GM21576 (cell line): ENCODE measurements around the gene TP63.

Experiments used
- ATAC-seq: cut with Tn5 transposase; IDR thresholded peaks from one replicate; pipeline ENCODE4 v1.9.1; 2021; ENCODE audit warnings: mild to moderate bottlenecking, moderate library complexity; ENCODE audit not compliant: unreplicated experiment

Gene TP63

DNA sequence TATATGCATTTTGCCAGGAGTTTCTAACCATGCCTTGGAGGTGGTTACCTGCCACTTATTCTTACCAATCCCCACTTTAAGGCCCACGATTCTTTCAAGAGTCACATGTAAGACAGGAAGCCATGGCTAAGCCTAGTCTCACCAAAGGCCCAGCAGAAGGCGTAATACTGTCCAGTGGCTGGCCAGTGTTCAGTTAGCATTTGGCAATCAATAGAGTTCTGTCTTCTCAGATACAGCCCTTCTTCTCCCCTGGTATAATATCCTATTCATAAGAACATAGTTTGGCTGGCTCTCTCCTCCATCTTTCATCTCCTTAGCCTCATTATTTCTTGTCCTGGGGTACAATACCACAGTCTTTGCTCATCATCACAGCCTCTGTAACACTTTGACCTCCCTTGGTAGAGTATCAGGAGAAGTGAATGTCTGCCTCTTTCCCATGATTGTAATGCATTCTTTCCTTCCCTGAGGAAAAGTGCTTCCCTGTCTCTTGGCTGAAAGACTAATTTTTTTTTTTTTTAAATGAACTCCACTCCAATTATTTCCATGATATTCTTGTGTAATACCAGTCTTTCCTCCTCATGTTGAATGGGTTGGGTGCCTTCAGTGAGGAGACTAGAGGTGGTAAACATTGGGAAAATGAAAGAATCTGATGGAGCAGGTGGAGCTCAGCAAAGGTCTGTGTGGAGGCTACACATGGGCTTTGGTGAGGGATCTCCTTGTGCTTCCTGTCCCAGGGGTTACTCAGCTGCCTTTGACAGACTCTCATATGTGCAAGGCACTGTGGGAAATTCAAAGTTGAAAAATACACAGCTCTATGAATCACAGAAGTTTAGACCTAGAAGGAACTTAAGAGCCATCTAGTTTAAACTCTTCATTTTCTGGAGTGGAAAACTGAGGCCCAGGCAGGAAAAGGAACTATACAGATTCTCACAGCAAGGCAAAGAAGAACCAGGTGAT, 271.3 kb downstream of the TP63 start:
- no peak for ATAC-seq

DNA sequence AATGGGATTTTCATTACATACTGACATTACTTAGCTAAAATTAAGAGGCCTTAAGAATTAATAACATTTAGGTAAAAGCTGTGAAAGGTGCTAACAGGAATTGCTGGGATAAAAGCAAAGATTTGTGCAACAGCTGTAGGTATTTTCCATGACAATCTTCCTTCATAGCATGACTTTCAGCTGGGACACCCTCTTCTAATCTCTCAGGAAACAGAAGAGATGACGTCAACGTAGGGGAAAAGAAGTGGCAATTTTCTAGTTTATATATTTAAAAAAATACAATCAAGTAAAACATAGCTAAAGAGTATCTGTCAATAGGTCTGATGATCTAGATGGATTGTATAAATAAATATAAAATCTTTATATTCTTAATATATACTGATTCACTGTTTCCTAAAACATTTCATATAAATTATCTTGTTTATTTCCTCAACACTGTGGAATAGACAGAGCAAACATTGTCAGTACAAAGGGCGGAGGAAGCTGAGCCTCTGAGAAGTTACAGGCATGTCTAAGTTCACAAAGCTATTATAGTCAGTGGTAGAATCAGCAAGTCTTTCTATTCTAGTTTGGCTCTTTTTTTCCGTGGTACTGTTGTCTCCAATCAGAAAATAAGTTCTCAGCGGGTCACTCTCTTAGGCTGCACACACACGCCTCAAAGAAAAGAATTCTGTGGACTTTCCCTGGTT, 272.5 kb downstream of the TP63 start:
- ATAC-seq: no peak

DNA sequence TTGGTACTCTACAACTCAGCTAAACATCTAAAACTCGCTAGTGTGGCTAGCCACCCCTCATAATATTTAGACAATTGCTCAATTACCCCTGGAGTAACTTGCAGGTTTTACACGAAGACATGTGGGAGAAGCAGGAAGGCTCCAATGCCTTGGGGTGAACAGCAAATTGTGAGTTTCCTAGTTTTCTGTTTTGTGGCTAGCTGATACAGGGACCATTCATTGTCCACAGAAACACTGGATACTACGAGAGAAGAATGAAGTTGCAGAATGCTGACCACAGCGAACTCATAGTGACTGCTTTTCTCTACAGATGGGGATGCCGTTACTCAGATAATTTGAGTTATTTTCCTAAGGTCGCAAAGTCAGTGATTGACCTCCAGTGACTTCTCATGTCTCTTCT, 276.6 kb downstream of the TP63 start:
- no peak for ATAC-seq

DNA sequence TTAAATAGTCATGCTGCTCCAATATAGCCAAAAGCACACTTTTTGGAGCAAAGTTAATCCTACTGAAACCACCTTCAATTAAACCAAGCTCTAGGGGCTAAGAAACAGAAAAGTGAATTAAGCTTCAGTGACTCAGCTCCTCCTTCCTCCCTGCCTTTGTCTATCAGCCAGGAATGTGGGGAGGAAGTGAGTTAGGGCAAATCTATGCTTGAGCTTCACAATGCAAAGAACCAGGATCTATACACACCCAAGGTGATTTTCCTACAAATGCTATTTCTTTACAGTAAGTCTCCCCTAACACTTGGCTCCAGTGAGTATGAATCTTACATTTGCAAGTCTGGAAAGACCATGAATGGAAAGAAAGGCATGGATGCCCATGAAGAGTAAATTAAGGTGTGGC, 277.5 kb downstream of the TP63 start:
- no peak for ATAC-seq

DNA sequence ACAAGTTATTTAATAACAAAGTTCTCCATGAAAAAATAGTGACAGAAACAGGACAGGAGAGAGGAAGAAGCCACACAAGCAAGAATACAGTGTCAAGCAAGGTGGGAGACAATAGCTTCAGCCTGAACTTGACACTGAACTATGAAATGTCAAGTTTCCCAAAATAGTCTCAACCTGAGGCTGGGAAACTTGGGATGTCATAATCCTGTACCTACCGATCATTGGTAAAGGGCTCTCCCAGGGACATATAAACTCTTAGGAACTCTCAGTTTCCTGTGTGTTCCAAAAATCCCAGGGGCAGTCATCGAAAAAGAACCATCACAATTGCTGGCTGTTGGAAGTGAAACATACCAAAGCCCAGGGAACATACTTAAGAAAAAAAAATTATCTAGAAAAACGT, 277.9 kb downstream of the TP63 start:
- no peak for ATAC-seq

DNA sequence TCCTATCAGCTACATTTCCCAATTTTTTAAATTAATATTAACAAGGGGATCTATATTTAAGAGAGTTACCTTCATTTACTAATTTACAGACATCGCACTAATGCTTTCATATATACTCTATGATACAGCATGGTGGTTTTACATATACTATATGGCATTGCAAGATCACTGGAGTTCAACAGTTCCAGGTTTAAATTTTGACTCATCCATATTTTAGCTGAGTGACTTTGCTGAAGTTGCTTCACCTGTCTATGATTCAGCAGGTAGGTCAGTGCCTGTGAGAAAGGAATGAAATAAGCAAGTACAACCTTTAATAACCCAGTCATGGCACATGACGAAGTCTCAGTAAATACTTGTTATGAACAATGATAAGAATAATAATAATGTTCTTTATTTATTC, 278.4 kb downstream of the TP63 start:
- ATAC-seq: no peak

DNA sequence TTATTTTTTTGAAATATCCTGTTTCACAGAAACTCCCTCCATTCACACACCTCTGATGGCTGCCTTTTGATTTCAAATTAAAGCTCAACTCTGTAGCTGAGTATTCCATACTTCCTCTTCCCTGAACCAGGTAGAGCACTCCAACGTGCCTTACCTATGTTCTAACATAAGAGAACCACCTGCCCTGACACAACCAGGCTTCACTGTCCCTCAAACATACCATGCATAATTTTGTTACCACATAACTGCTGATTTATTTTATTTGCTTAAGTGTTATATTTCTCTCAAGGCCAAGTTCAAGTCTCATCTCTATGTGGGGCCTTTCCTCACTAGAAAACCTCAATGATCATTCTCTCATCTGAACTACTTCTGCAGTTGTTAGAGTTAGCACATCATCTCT, 279.8 kb downstream of the TP63 start:
- no peak for ATAC-seq

DNA sequence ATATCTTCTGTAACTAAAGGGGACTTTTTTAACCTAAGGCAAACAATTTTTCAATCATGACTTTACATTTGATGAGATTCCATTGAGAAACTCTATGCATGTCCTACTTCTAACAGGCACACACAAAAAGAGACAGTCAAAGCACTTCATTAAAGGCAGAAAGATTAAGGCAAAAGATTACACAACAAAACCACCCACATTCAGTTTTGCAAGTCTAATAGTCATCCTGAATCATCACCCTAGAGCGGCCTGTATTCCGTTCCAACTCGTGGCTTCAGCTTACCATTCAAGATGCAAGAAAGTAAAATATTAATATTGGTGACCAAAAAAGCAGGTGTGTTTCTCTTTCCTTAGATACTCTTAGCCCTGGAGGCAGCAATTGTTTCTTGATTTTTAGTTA, 283.6 kb downstream of the TP63 start:
- ATAC-seq: no peak

DNA sequence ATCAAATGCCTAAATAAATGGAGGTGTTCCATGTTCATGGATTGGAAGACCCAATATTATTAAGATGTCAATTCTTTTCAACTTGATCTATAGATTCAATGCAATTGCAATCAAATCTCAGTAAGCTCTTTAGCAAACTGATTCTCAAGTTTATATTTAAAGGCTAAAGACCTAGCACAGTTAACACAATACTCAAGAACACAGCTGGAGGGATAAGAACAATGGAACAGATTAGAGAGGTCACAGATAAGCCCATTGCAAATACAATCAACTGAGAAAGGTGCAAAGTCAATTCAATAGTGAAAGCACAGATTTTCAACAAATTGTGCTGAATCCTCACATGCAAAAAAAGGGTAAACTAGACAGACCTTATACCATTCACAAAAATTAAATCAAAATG, 290.6 kb downstream of the TP63 start:
- ATAC-seq: no peak

DNA sequence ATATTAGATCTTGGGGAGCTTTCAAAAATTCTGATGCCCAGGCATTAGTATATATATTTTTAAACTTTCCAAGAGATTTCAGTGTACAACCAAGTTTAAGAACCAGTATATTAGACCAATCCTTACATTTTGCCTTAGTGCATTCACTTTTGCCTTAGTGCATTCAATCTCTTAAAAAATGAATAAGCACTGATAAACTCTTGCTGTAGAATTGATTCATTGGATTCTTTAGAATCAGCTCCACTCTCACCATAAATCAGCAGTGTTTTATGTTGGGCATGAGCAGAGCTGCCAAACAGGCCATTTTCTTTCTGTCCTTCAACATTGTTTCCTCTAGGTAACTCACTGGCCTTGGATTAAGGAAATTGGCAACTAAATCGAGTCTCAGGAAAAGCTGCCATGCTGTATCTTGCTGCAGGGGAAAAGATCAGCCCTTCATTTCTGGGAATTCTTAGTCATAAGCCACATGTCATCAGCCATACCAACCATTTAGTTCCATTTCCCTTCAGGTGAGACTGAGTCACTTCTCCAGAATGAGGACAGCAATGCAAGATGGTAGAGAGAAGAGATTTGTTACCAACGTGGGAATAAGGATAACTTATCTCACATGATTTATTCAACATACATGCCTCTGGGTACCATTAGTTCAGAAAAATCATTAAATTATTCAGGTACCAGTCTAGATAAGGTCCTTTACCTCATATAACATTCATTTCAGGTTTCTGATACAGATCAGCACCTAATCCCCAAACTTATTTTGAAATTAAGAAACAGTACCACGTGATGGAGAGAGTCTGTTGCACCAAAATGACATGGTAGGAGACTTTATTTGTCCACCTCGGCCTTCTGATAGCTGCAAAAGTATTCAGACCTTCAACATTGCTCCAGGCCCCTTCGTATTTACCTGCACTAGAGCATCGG, 297.0 kb downstream of the TP63 start:
- ATAC-seq: no peak

DNA sequence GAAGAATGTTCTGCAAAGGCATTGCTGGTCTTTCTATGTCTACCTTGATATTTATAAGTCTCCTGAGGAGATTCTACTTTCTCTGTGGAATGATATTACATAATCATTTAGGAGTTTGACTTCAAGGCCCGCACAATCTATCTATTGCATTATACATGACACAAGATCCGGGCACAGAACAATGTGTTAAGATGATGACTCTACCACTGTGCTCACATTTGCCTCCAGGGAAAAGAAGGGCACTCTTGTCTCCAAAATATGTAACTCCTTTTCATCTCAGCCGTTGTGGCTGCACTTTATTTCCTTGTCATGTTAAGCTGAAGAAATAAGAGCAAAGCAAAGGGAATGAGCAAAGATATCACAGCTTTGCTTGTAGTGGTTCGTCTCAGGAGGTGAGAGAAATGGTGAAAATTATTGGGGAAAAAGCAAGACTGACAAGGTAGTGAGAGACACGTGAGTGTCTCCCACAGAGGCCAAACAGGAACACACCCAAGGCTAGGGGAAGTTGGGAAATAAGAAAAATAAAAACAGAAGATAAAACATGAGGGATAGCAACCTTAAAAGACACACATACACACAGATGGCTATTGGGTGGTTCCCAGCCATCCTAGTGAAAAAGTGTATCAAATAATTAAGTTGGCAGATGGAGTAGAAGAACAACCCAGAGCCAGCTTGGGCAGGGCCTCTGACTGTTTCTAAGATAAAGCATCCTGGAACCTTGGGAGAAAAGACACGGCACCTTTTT, 305.2 kb downstream of the TP63 start:
- no peak for ATAC-seq

DNA sequence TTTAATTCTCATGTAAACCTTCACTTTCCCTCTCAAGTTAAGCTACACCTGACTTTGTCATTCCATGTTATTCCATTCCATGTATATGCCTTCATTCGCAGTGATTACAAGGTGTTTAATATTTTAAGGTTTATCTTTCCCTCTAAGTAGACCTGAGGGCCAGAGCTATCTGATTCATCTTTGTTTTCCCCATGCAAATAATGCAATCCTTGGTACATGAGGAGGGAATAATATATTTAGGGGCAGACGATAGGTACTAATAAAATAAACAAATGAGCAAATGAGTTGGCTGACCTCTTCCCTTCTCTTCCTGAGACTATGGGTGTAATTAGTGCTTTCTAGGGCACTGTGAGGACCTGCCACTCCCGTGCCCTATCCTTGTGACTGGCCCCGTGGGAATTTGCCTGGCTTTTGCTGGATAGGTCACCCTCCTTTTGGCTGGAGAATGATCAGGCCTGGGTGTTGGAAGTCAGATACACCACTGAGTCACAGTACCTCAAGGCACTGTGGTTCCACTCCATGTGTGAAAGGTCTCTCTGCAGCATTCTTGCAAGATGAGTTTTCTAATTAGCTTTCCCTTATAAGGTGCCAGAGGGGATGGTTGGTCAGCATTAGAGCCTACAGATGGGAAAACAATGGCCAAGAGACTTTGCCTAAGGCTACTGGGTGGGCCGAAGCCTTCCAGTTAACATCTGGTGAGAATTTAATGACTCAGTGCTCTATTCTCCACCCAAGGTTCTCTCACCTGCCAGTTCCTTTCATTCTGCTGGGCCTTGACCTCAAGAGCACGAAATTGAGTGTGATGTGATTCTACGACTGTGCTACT, 306.3 kb downstream of the TP63 start:
- ATAC-seq: no peak

DNA sequence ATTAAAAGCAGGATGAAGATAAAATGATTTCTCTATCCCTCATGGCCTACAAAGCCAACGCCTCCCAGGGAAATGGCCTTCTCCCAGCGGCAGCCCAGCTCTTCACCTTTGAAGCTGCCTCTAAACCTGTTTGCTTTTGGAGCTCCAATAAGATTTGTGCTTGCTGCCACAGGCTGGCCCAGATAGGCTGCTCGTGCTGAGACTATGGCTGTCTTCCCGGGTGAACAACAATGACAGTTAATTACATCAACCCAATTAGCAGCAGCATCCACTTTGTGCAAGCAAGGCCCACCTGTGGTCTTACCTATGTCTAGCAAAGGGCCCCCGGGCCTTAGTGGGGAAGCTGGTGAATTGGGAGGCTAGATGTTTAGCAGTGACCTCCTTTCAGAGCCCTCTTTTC, 309.9 kb downstream of the TP63 start:
- ATAC-seq: no peak

DNA sequence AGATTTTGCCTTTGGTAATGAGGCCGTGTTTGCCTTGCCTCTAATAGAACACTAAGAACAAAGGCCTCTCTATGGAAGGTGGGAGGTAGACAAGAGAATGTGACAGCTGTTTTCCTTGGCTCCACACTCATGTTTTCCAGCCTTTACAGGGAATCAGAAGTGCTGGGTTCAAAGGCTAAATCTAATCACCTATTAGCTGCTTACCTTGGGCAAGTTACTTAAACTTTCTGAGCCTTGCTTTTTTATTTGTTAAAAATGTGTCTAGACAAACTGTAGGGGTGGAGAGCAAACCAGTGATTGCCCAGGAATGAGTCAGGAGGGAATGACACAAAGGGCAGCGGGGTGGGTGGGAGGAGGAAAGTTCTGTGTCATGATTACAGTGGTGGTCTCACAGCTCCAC, 310.5 kb downstream of the TP63 start:
- ATAC-seq: no peak

DNA sequence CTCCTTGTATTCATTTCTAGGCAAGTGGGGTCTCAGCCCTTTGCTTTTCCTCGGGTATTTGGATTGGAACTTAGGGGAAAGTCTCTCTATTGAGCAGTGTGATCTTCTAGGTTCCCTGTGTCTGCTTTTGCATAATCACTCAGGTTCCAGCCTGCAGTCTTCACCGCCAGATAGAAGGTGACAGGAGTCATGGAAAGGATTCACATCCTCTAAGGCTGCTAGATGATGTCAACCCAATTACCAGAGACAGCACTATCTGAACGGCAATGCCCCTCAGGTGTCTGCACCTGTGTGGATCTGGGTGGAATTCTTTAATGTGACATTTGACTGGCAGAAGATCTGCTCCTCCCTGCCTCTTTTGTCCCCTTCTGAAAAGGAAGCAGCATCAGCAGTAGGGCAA, 311.8 kb downstream of the TP63 start:
- no peak for ATAC-seq

DNA sequence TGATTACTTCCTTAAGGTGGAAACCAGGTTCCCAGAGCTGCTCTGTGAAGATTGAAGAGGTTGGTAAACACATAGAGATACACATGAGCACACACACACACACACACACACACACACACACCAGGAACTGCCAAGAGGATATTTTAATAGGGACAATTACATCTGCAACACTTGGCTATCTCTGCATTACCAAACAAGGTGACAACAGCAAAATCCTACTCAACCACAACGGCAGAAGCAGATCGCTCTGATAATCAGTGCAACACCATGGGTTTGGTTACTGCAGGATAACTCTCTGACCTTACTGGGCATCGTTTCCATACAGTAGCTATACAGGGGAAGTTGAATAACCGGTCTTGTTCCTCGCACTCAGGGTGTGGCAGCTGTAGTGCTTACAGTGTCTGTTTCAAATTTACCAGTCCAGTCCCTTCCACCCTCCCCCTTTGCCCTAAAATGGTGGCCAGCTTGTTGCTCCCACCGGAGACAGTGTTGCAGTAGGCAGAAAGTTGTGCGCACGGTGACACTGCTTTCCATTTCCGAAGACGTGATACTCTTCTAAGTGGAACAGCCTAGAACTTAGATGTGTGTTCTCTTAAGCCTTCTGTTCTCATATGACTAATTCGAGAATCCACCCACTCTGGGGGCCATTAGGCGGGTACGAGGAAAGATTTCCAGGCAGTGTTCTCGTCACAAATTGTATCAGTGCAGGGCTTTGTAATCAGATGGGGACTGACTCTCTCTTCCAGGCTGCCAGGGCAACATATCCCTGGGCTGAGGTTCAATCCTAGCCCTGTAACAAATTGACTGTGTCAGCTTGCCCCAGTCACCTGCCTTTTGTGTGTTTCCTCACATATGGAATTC, 313.3 kb downstream of the TP63 start:
- no peak for ATAC-seq

DNA sequence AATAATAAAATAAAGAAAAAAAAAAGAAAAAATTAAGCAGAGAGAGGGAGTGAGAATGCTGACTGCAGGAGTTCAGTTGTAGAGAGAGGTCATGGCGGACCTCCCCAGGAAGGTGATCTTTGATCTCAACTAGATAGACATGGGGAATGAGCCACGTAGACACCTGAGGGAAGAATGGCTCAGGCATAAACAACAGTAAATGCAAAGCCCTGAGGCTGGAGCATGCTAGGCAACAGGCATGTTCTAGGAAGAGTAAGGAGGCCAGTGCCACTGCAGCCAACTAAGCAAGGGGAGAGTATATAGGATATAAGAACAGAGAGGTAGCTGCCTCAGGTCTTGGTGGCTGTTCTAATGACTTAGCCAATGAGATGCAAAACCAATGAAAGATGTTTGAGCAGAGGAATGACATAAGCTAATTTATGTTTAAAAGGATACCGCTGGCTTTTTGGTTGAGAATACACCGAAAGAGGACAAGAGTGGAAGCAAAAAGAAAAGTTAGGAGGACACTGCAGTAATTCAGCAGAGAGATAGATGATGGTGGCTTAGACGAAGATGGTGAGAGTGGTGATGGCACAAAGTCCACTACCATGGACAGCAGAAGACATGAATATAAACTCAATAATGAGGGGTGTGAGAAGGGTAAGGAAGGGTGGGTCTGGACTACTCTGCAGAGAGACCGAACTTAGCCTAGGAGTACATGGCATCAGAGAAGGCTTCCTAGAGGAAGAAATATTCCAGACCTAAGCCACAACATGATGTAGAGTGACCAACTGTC, 314.9 kb downstream of the TP63 start:
- ATAC-seq: no peak
